Neural cell (in vitro differentiated cells): Measurements from ENCODE around the gene PDE8A. TPM values are rescaled to one million over a fixed set of nuclear protein-coding genes. Genes with fewer than 3 reads are reported as not detected.
"Not testable (repeated sequence)": the region's sequence is repeated elsewhere in the genome, so short reads cannot be mapped to it uniquely, and the experiment has no call there.

Experiments
- H2AFZ ChIP-seq: fragments of 200-600, 300-800 bp; sonication (generic), shearing (Covaris generic); 2 replicates; pipeline ENCODE4 v1.6.0; 2014; ENCODE audit warnings: low read depth, mild to moderate bottlenecking, antibody characterized with exemption, low read length, moderate library complexity
- H3F3A ChIP-seq: fragments of 200-600 bp; shearing (Covaris generic); 2 replicates; pipeline ENCODE4 v1.6.1; 2016; ENCODE audit warnings: mild to moderate bottlenecking, moderate library complexity, mixed read lengths, antibody characterized with exemption, low read length; ENCODE audit not compliant: insufficient read depth, poor library complexity, severe bottlenecking
- H3K27ac ChIP-seq: fragments of 200-600, 300-800 bp; sonication (generic), shearing (Covaris generic); 2 replicates; pipeline ENCODE4 v1.5.1; 2014; ENCODE audit warnings: mild to moderate bottlenecking, low read length, moderate library complexity
- H3K27me3 ChIP-seq: fragments of 300-800, 200-600 bp; sonication (generic), shearing (Covaris generic); 2 replicates; pipeline ENCODE4 v1.6.0; 2014; ENCODE audit warnings: mild to moderate bottlenecking, low read depth, low read length, moderate library complexity; ENCODE audit not compliant: insufficient read depth
- H3K36me3 ChIP-seq: fragments of 300-800, 200-600 bp; sonication (generic), shearing (Covaris generic); 2 replicates; pipeline ENCODE4 v1.5.1; 2014; ENCODE audit warnings: mild to moderate bottlenecking, antibody characterized with exemption, low read length, moderate library complexity; ENCODE audit not compliant: insufficient read depth
- H3K4me2 ChIP-seq: fragments of 300-800, 200-600 bp; sonication (generic), shearing (Covaris generic); 2 replicates; pipeline ENCODE4 v1.6.0; 2014; ENCODE audit warnings: mild to moderate bottlenecking, low read length
- H3K4me3 ChIP-seq: fragments of 300-800, 200-600 bp; sonication (generic), shearing (Covaris generic); 2 replicates; pipeline ENCODE4 v1.5.1; 2014; ENCODE audit warnings: mild to moderate bottlenecking, low read length, moderate library complexity
- H3K79me2 ChIP-seq: fragments of 200-600 bp; shearing (Covaris generic); replicated peaks from 2 replicates; pipeline ENCODE4 v1.6.0; 2014; ENCODE audit warnings: mild to moderate bottlenecking, low read length, moderate library complexity; ENCODE audit not compliant: insufficient read depth
- H3K9ac ChIP-seq: fragments of 300-800, 200-600 bp; sonication (generic), shearing (Covaris generic); 2 replicates; pipeline ENCODE4 v1.6.1; 2016; ENCODE audit warnings: mild to moderate bottlenecking, low read length, mixed read lengths
- H3K9me2 ChIP-seq: fragments of 200-600 bp; shearing (Covaris generic); 2 replicates; pipeline ENCODE4 v1.6.1; 2016; ENCODE audit warnings: mild to moderate bottlenecking, low read length, mixed read lengths; ENCODE audit not compliant: insufficient read depth
- H3K9me3 ChIP-seq: fragments of 200-600, 300-800 bp; sonication (generic), shearing (Covaris generic); 2 replicates; pipeline ENCODE4 v1.6.1; 2016; ENCODE audit warnings: mild to moderate bottlenecking, mixed run types, low read length, moderate library complexity, mixed read lengths
- H4K20me1 ChIP-seq: fragments of 200-600 bp; shearing (Covaris generic); 2 replicates; pipeline ENCODE4 v1.6.1; 2016; ENCODE audit warnings: mild to moderate bottlenecking, mixed run types; ENCODE audit not compliant: insufficient read depth
- CTCF ChIP-seq: fragments of 450-650 bp; IDR thresholded peaks from 2 replicates; pipeline ENCODE4 v1.5.1; 2014; ENCODE audit warnings: antibody characterized with exemption, mild to moderate bottlenecking, moderate library complexity; ENCODE audit not compliant: poor library complexity, severe bottlenecking
- EP300 ChIP-seq: fragments of 450-650 bp; conservative IDR thresholded peaks from 2 replicates; pipeline ENCODE4 v1.6.1; 2014; ENCODE audit warnings: antibody characterized with exemption, mild to moderate bottlenecking, moderate library complexity; ENCODE audit not compliant: poor library complexity, severe bottlenecking
- EZH2 ChIP-seq: fragments of 200-600, 300-800 bp; shearing (Covaris generic), sonication (generic); IDR thresholded peaks from 2 replicates; pipeline ENCODE4 v1.6.1; 2014; ENCODE audit warnings: antibody characterized with exemption, low read length, borderline replicate concordance, mild to moderate bottlenecking; ENCODE audit not compliant: insufficient read depth, poor library complexity, severe bottlenecking
- MXI1 ChIP-seq: fragments of 450-650 bp; conservative IDR thresholded peaks from 2 replicates; pipeline ENCODE4 v1.6.1; 2014; ENCODE audit warnings: antibody characterized with exemption, mild to moderate bottlenecking; ENCODE audit not compliant: poor library complexity, severe bottlenecking
- POLR2AphosphoS5 ChIP-seq: IDR thresholded peaks from 2 replicates; pipeline ENCODE4 v1.6.1; 2012
- RAD21 ChIP-seq: fragments of 450-650 bp; conservative IDR thresholded peaks from 2 replicates; pipeline ENCODE4 v1.6.1; 2014; ENCODE audit warnings: antibody characterized with exemption, mild to moderate bottlenecking, moderate library complexity
- REST ChIP-seq: IDR thresholded peaks from 2 replicates; pipeline ENCODE4 v1.6.1; 2012; ENCODE audit warnings: borderline replicate concordance
- SMC3 ChIP-seq: fragments of 450-650 bp; conservative IDR thresholded peaks from 2 replicates; pipeline ENCODE4 v1.6.1; 2014; ENCODE audit warnings: antibody characterized with exemption, mild to moderate bottlenecking, moderate library complexity; ENCODE audit not compliant: poor library complexity
- TAF1 ChIP-seq: IDR thresholded peaks from 2 replicates; pipeline ENCODE4 v1.6.1; 2012; ENCODE audit warnings: low read depth
- polyA plus RNA-seq: library from polyadenylated mRNA; depleted of rRNA; stranded (reverse); fragments of >200 nt; gene quantifications from 2 replicates; pipeline ENCODE4 v1.2.3, GENCODE V29; 2014

Gene PDE8A
- polyA plus RNA-seq, 1 donor from 2014 or later, result 13.2 TPM

- H3K9me2 ChIP-seq, result no peaks in the 10 kb centered on the region
- no peaks in the 10 kb centered on the region for H3K9me3 ChIP-seq
- no peak overlapping the region for H3K4me2 ChIP-seq
- no peaks in the 10 kb centered on the region for H4K20me1 ChIP-seq
- H3K36me3 ChIP-seq, result no peaks in the 10 kb centered on the region
- H3K27me3 ChIP-seq, result no peaks in the 10 kb centered on the region
- no peak overlapping the region for H3K9ac ChIP-seq
- no peak overlapping the region for H3K27ac ChIP-seq
- H3F3A ChIP-seq, result no peaks in the 10 kb centered on the region
- H2AFZ ChIP-seq, result no peak overlapping the region
- H3K4me3 ChIP-seq, result no peak overlapping the region
- no peak for TF ChIP-seq MXI1
- TF ChIP-seq REST, result no peak
- peak; percentile 49 for TF ChIP-seq SMC3
- TF ChIP-seq RAD21, result peak; percentile 54
- TF ChIP-seq EZH2, result no peak
- peak; percentile 56 for TF ChIP-seq CTCF
- H3K79me2 ChIP-seq, result no peaks in the 10 kb centered on the region
Observed at GRCh38 chr15:85010386-85011159, 28.9 kb downstream of the PDE8A start.

DNA sequence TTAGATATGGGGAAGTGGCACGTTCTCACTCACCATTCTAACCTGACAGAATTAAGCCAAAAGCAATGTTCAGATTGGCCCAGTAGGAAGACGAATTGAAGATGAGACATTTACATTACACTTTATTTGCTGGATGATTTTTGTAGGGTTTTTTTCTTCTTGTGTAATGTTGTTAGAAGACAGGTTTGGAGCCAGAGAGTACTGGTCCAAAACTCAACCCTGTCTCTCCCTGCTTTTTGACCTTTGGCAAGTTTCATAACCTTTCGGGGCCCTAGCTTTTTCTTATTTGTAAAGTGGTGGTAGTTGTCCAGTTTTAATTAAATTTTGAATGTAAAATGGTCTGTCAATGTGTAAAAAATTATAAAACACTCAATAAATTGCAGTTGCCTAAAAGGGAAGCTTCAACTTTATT, 29.5 kb downstream of the PDE8A start:
- no peaks in the 10 kb centered on the region for H3K36me3 ChIP-seq
- H3K79me2 ChIP-seq, result no peaks in the 10 kb centered on the region
- H3K27ac ChIP-seq, result no peak overlapping the region
- H2AFZ ChIP-seq, result no peak overlapping the region
- no peaks in the 10 kb centered on the region for H3K9me2 ChIP-seq
- no peak overlapping the region for H3K9ac ChIP-seq
- no peak overlapping the region for H3K4me2 ChIP-seq
- no peaks in the 10 kb centered on the region for H3K27me3 ChIP-seq
- no peaks in the 10 kb centered on the region for H3K9me3 ChIP-seq
- H4K20me1 ChIP-seq, result no peaks in the 10 kb centered on the region
- TF ChIP-seq EP300, result no peak
- no peak for TF ChIP-seq SMC3
- TF ChIP-seq MXI1, result no peak
- no peak for TF ChIP-seq CTCF
- no peak for TF ChIP-seq REST
- no peak for TF ChIP-seq EZH2
- TF ChIP-seq TAF1, result no peak
- TF ChIP-seq RAD21, result no peak
- TF ChIP-seq POLR2AphosphoS5, result no peak
- H3F3A ChIP-seq, result no peaks in the 10 kb centered on the region
- H3K4me3 ChIP-seq, result no peak overlapping the region

GRCh38 chr15:85011724-85012123, 30.1 kb downstream of the PDE8A start:
- not testable (repeated sequence) for H4K20me1 ChIP-seq, H3F3A ChIP-seq, H2AFZ ChIP-seq, H3K4me2 ChIP-seq, H3K79me2 ChIP-seq, H3K36me3 ChIP-seq, H3K27ac ChIP-seq, H3K9me2 ChIP-seq, H3K9ac ChIP-seq, H3K27me3 ChIP-seq, H3K9me3 ChIP-seq, H3K4me3 ChIP-seq
